A549 (cell line): ENCODE results near the gene DRD3. TPM values are rescaled to one million over a fixed set of nuclear protein-coding genes. Genes with fewer than 3 reads are reported as not detected.

Experiments used
- ATAC-seq, 2 experiments: fragments of 200-7000 bp in 1 of 2; fragments of >200 bp in 1 of 2; cut with Nextera tagmentation in 1 of 2; cut with Tn5 transposase in 1 of 2; 3 replicates each; pipeline versions ENCODE4 v1.8.0 to v1.9.1; 2018 to 2020; ENCODE audit warnings: mild to moderate bottlenecking in 1 of 2, moderate library complexity in 1 of 2
- CTCF ChIA-PET: fragments of 300-600 bp; sonication (Branson Sonifier 250); formaldehyde crosslinking; extraction: SDS; loops from one replicate; lab custom pipeline; 2021; ENCODE audit warnings: antibody characterized with exemption, inconsistent platforms; lab: Yijun Ruan, JAX
- POLR2A ChIA-PET: fragments of 350-600 bp; formaldehyde crosslinking; extraction: SDS; loops from one replicate; lab custom pipeline; 2021; ENCODE audit warnings: antibody characterized with exemption, inconsistent platforms; lab: Yijun Ruan, JAX
- DNase-seq, 2 experiments: peaks; one replicate each; pipeline versions ENCODE4 v3.0.0 to v3.0.0-alpha.2; 2011 to 2016; ENCODE audit warnings: low read depth in 1 of 2, low spot score in 1 of 2
- FAIRE-seq: peaks from 2 replicates; lab custom pipeline; 2011; peaks lifted over from hg19 to GRCh38; lab: Jason Lieb, UNC
- H3K27ac ChIP-seq, 2 experiments: fragments of >200 bp; sonication (Bioruptor Twin); formaldehyde crosslinking; 3 replicates each; pipeline ENCODE4 v1.5.1; 2016 to 2017
- H3K4me1 ChIP-seq: fragments of >200 bp; sonication (Bioruptor Twin); formaldehyde crosslinking; 3 replicates; pipeline ENCODE4 v1.6.1; 2016
- H3K4me2 ChIP-seq: fragments of >200 bp; sonication (Bioruptor Twin); formaldehyde crosslinking; 3 replicates; pipeline ENCODE4 v1.6.1; 2016
- H3K4me3 ChIP-seq: fragments of >200 bp; sonication (Bioruptor Twin); formaldehyde crosslinking; 3 replicates; pipeline ENCODE4 v1.5.1; 2016
- H3K9me3 ChIP-seq: fragments of >200 bp; sonication (Bioruptor Twin); formaldehyde crosslinking; 3 replicates; pipeline ENCODE4 v1.6.1; 2016
- EHF ChIP-seq: fragments of 250-450 bp; sonication (Bioruptor Pico); IDR thresholded peaks from 2 replicates; pipeline ENCODE4 v1.5.0; 2020; ENCODE audit warnings: mild to moderate bottlenecking
- FOSB ChIP-seq: fragments of 250-450 bp; sonication (Bioruptor Pico); IDR thresholded peaks from 2 replicates; pipeline ENCODE4 v1.5.0; 2020; ENCODE audit warnings: mild to moderate bottlenecking, moderate library complexity
- HDAC2 ChIP-seq: fragments of 200-600 bp; sonication (generic); IDR thresholded peaks from 2 replicates; pipeline ENCODE4 v1.6.1; 2016
- HEYL ChIP-seq: fragments of 250-450 bp; sonication (Bioruptor Pico); IDR thresholded peaks from 2 replicates; pipeline ENCODE4 v1.8.0; 2021; ENCODE audit warnings: mild to moderate bottlenecking, moderate library complexity
- HOXA7 ChIP-seq: fragments of 250-450 bp; sonication (Bioruptor Pico); IDR thresholded peaks from 2 replicates; pipeline ENCODE4 v1.5.0; 2020; ENCODE audit warnings: mild to moderate bottlenecking, moderate library complexity
- HOXB5 ChIP-seq: fragments of 250-450 bp; sonication (Bioruptor Pico); IDR thresholded peaks from 2 replicates; pipeline ENCODE4 v1.5.0; 2020; ENCODE audit warnings: mild to moderate bottlenecking, moderate library complexity
- JUN ChIP-seq, 2 experiments: fragments of >200 bp; sonication (Bioruptor Twin); formaldehyde crosslinking; IDR thresholded peaks; 2 replicates in 1 of 2; 3 replicates in 1 of 2; pipeline ENCODE4 v1.6.1; 2016 to 2017
- MAZ ChIP-seq: fragments of 150-350 bp; IDR thresholded peaks from 2 replicates; pipeline ENCODE4 v1.6.1; 2014; ENCODE audit warnings: antibody characterized with exemption, low read depth, low read length, borderline replicate concordance
- NFE2L2 ChIP-seq: fragments of 150-350 bp; conservative IDR thresholded peaks from 2 replicates; pipeline ENCODE4 v1.6.1; 2014; ENCODE audit warnings: low read length
- NPAS2 ChIP-seq: fragments of 250-450 bp; sonication (Bioruptor Pico); IDR thresholded peaks from 2 replicates; pipeline ENCODE4 v1.8.0; 2022; ENCODE audit warnings: mild to moderate bottlenecking, moderate library complexity, borderline replicate concordance
- POLR2A ChIP-seq: IDR thresholded peaks from 2 replicates; pipeline ENCODE4 v1.6.1; 2012; ENCODE audit warnings: mild to moderate bottlenecking, low read length
- RARB ChIP-seq: fragments of 250-450 bp; sonication (Bioruptor Pico); IDR thresholded peaks from 2 replicates; pipeline ENCODE4 v1.8.0; 2021; ENCODE audit warnings: mild to moderate bottlenecking, moderate library complexity
- RFX5 ChIP-seq: fragments of 450-650 bp; IDR thresholded peaks from 2 replicates; pipeline ENCODE4 v1.7.1; 2014; ENCODE audit warnings: antibody characterized with exemption, mild to moderate bottlenecking, moderate library complexity
- TFCP2L1 ChIP-seq: fragments of 250-450 bp; sonication (Bioruptor Pico); IDR thresholded peaks from 2 replicates; pipeline ENCODE4 v1.5.0; 2021; ENCODE audit warnings: mild to moderate bottlenecking
- ZSCAN20 ChIP-seq: fragments of 250-450 bp; sonication (Bioruptor Pico); IDR thresholded peaks from 2 replicates; pipeline ENCODE4 v1.8.0; 2022; ENCODE audit warnings: mild to moderate bottlenecking, moderate library complexity
- WGBS: methylation state at CpG from one replicate; pipeline ENCODE4 v1.1.6; 2017; ENCODE audit errors: missing lambda C conversion rate; 5-methylcytosine and 5-hydroxymethylcytosine counted together
- polyA plus RNA-seq, 4 experiments: library from polyadenylated mRNA; depleted of rRNA in 3 of 4; stranded (reverse); fragments of >200 nt; fragmentation: RNase III in 1 of 4; extraction: RNeasy Plus Mini Kit Qiagen cat#74134 plus additional on column Dnase treatment in 1 of 4; gene quantifications; 2 replicates in 3 of 4; 3 replicates in 1 of 4; pipeline ENCODE4 v1.2.3, GENCODE V29; 2011 to 2017
- TF ChIP-seq, protein P1 (sequence below): fragments of 150-350 bp; IDR thresholded peaks from 2 replicates; pipeline ENCODE4 v1.6.1; 2014; ENCODE audit warnings: low read depth, mild to moderate bottlenecking, low read length
- TF ChIP-seq, protein P2 (sequence below): fragments of 250-450 bp; sonication (Bioruptor Pico); IDR thresholded peaks from 2 replicates; pipeline ENCODE4 v1.5.0; 2020; ENCODE audit warnings: low read depth, mild to moderate bottlenecking, moderate library complexity
- TF ChIP-seq, protein P3 (sequence below): IDR thresholded peaks from 2 replicates; pipeline ENCODE4 v1.6.1; 2012
- TF ChIP-seq, protein P4 (sequence below): IDR thresholded peaks from 2 replicates; pipeline ENCODE4 v1.6.1; 2012
- TF ChIP-seq, protein P5 (sequence below): fragments of >200 bp; sonication (Bioruptor Twin); formaldehyde crosslinking; IDR thresholded peaks from 3 replicates; pipeline ENCODE4 v1.6.1; 2016
- TF ChIP-seq, protein P6 (sequence below): fragments of 200-600 bp; sonication (generic); IDR thresholded peaks from 2 replicates; pipeline ENCODE4 v1.6.1; 2016; ENCODE audit warnings: antibody characterized with exemption, mild to moderate bottlenecking, moderate library complexity
- TF ChIP-seq, protein P7 (sequence below): fragments of >200 bp; sonication (Bioruptor Twin); formaldehyde crosslinking; IDR thresholded peaks from 2 replicates; pipeline ENCODE4 v1.6.1; 2016
- TF ChIP-seq, protein P8 (sequence below): IDR thresholded peaks from 2 replicates; pipeline ENCODE4 v1.6.1; 2012; ENCODE audit warnings: low read depth, borderline replicate concordance
- TF ChIP-seq, protein P9 (sequence below): fragments of >200 bp; sonication (Bioruptor Twin); formaldehyde crosslinking; IDR thresholded peaks from 3 replicates; pipeline ENCODE4 v1.5.1; 2016
- TF ChIP-seq, protein P10 (sequence below): fragments of 450-650 bp; IDR thresholded peaks from 2 replicates; pipeline ENCODE4 v1.6.1; 2014; ENCODE audit warnings: antibody characterized with exemption

Gene DRD3
- polyA plus RNA-seq, 2 of the 4 experiments (the other 2 are of a cell fraction), result not detected

DNA sequence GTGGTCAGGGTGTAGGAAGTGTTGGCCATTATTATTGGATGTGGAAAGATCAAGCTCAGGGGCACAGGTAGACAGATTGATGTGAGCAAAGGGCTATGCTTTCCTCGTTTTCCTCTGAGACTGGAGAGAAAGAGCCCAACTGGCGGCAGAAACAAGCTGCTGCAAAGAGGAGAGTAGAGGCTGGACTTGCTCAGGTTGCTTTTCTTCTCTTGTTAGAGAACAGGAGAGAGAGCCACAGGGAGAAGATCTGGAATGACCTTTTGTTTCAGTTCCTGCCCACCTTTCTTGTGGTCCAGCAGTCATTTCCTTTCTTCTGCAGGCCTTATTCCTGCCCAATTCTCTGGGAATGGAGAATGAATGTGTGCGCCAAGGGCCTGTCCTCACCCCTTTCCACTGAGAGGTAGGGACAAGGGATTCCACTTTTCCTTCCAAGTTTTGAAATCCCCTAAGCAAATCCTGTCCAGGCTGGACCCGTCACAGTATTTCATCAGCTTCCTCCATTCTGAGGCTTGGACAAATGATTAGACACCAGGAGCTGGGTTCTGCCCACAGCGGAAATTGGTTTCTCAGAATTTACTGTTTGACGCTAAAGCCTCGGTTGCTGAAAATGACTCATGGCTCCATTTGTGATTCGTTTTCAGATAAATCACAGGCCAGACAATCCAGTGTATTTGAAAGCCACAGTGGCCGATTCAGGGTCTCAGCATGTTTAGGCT is 42.5 kb upstream of the DRD3 start:
- TF ChIP-seq HDAC2, result no peak
- TF ChIP-seq, protein P1, sequence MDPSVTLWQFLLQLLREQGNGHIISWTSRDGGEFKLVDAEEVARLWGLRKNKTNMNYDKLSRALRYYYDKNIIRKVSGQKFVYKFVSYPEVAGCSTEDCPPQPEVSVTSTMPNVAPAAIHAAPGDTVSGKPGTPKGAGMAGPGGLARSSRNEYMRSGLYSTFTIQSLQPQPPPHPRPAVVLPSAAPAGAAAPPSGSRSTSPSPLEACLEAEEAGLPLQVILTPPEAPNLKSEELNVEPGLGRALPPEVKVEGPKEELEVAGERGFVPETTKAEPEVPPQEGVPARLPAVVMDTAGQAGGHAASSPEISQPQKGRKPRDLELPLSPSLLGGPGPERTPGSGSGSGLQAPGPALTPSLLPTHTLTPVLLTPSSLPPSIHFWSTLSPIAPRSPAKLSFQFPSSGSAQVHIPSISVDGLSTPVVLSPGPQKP, result no peak
- no peak for TF ChIP-seq NPAS2 (CRISPR knock-in tag)
- no peak for TF ChIP-seq NFE2L2
- no peak for TF ChIP-seq RARB
- TF ChIP-seq, protein P2, sequence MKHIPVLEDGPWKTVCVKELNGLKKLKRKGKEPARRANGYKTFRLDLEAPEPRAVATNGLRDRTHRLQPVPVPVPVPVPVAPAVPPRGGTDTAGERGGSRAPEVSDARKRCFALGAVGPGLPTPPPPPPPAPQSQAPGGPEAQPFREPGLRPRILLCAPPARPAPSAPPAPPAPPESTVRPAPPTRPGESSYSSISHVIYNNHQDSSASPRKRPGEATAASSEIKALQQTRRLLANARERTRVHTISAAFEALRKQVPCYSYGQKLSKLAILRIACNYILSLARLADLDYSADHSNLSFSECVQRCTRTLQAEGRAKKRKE, result no peak
- no peak for TF ChIP-seq FOSB (CRISPR knock-in tag)
- TF ChIP-seq, protein P3, sequence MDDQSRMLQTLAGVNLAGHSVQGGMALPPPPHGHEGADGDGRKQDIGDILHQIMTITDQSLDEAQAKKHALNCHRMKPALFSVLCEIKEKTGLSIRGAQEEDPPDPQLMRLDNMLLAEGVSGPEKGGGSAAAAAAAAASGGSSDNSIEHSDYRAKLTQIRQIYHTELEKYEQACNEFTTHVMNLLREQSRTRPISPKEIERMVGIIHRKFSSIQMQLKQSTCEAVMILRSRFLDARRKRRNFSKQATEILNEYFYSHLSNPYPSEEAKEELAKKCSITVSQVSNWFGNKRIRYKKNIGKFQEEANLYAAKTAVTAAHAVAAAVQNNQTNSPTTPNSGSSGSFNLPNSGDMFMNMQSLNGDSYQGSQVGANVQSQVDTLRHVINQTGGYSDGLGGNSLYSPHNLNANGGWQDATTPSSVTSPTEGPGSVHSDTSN, result no peak
- TF ChIP-seq, protein P4, sequence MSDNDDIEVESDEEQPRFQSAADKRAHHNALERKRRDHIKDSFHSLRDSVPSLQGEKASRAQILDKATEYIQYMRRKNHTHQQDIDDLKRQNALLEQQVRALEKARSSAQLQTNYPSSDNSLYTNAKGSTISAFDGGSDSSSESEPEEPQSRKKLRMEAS, result no peak
- TF ChIP-seq, protein P5, sequence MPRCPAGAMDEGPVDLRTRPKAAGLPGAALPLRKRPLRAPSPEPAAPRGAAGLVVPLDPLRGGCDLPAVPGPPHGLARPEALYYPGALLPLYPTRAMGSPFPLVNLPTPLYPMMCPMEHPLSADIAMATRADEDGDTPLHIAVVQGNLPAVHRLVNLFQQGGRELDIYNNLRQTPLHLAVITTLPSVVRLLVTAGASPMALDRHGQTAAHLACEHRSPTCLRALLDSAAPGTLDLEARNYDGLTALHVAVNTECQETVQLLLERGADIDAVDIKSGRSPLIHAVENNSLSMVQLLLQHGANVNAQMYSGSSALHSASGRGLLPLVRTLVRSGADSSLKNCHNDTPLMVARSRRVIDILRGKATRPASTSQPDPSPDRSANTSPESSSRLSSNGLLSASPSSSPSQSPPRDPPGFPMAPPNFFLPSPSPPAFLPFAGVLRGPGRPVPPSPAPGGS, result no peak
- no peak for TF ChIP-seq HOXA7
- no peak for TF ChIP-seq MAZ
- no peak for TF ChIP-seq TFCP2L1
- TF ChIP-seq RFX5, result no peak
- Histone ChIP-seq H3K4me1 (no peaks in the 10 kb centered on the region), H3K9me3 (peaks cover 18% of the 10 kb centered on the region), H3K27ac (no peak overlapping the region), H3K4me2 (no peak overlapping the region), H3K4me3 (no peak overlapping the region)
- WGBS, result 46% methylated on average over 9 of the region's 9 CpGs
- ATAC-seq (no peak), DNase-seq (no peak), FAIRE-seq (no peak)
- POLR2A ChIA-PET, result no interaction called here
- CTCF ChIA-PET, result no interaction called here

DNA sequence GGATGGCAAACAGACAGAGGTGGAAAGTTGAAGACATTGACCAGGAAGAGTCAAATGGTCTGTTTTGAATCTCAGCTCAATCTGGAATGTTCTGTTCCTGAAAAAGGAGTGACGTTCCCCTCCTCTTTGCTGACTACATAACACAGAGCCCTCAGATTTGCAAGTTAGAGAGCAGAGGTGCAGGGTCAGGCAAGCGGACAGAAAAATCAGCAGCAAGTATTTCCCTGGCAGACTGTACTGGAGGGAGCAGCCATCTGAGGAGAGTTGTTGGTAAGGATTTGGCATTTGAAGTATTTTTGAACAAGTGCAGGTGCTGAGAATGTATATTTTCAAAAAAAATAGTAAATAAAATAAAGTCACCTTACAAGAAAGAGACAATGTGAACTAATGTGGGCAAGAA is 40.9 kb upstream of the DRD3 start:
- POLR2A ChIA-PET, result no interaction called here
- WGBS, result 37% methylated on average over 2 of the region's 2 CpGs

More for the DNA sequence above, 40.9 kb upstream of the DRD3 start:
- H3K4me3 ChIP-seq, result no peak overlapping the region
- TF ChIP-seq EHF (CRISPR knock-in tag) (no peak), MAZ (no peak), JUN (IDR thresholded peaks at IDR 0.05) (no peak), HDAC2 (no peak), HEYL (CRISPR knock-in tag) (no peak), HOXB5 (CRISPR knock-in tag) (no peak), NFE2L2 (no peak), POLR2A (no peak), FOSB (CRISPR knock-in tag) (no peak), ZSCAN20 (CRISPR knock-in tag) (no peak)
- TF ChIP-seq, protein P6, sequence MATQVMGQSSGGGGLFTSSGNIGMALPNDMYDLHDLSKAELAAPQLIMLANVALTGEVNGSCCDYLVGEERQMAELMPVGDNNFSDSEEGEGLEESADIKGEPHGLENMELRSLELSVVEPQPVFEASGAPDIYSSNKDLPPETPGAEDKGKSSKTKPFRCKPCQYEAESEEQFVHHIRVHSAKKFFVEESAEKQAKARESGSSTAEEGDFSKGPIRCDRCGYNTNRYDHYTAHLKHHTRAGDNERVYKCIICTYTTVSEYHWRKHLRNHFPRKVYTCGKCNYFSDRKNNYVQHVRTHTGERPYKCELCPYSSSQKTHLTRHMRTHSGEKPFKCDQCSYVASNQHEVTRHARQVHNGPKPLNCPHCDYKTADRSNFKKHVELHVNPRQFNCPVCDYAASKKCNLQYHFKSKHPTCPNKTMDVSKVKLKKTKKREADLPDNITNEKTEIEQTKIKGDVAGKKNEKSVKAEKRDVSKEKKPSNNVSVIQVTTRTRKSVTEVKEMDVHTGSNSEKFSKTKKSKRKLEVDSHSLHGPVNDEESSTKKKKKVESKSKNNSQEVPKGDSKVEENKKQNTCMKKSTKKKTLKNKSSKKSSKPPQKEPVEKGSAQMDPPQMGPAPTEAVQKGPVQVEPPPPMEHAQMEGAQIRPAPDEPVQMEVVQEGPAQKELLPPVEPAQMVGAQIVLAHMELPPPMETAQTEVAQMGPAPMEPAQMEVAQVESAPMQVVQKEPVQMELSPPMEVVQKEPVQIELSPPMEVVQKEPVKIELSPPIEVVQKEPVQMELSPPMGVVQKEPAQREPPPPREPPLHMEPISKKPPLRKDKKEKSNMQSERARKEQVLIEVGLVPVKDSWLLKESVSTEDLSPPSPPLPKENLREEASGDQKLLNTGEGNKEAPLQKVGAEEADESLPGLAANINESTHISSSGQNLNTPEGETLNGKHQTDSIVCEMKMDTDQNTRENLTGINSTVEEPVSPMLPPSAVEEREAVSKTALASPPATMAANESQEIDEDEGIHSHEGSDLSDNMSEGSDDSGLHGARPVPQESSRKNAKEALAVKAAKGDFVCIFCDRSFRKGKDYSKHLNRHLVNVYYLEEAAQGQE, result no peak
- TF ChIP-seq, protein P7, sequence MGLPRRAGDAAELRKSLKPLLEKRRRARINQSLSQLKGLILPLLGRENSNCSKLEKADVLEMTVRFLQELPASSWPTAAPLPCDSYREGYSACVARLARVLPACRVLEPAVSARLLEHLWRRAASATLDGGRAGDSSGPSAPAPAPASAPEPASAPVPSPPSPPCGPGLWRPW, result no peak
- TF ChIP-seq, protein P8, sequence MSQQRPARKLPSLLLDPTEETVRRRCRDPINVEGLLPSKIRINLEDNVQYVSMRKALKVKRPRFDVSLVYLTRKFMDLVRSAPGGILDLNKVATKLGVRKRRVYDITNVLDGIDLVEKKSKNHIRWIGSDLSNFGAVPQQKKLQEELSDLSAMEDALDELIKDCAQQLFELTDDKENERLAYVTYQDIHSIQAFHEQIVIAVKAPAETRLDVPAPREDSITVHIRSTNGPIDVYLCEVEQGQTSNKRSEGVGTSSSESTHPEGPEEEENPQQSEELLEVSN, result no peak
- TF ChIP-seq, protein P9, sequence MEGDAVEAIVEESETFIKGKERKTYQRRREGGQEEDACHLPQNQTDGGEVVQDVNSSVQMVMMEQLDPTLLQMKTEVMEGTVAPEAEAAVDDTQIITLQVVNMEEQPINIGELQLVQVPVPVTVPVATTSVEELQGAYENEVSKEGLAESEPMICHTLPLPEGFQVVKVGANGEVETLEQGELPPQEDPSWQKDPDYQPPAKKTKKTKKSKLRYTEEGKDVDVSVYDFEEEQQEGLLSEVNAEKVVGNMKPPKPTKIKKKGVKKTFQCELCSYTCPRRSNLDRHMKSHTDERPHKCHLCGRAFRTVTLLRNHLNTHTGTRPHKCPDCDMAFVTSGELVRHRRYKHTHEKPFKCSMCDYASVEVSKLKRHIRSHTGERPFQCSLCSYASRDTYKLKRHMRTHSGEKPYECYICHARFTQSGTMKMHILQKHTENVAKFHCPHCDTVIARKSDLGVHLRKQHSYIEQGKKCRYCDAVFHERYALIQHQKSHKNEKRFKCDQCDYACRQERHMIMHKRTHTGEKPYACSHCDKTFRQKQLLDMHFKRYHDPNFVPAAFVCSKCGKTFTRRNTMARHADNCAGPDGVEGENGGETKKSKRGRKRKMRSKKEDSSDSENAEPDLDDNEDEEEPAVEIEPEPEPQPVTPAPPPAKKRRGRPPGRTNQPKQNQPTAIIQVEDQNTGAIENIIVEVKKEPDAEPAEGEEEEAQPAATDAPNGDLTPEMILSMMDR, result no peak
- TF ChIP-seq, protein P10, sequence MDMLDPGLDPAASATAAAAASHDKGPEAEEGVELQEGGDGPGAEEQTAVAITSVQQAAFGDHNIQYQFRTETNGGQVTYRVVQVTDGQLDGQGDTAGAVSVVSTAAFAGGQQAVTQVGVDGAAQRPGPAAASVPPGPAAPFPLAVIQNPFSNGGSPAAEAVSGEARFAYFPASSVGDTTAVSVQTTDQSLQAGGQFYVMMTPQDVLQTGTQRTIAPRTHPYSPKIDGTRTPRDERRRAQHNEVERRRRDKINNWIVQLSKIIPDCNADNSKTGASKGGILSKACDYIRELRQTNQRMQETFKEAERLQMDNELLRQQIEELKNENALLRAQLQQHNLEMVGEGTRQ, result no peak
- H3K9me3 ChIP-seq, result peaks cover 7% of the 10 kb centered on the region; the same call in 2 of the 3 replicates
- H3K4me1 ChIP-seq, result no peaks in the 10 kb centered on the region
- H3K27ac ChIP-seq, result no peak overlapping the region
- CTCF ChIA-PET, result no interaction called here
- FAIRE-seq (no peak), DNase-seq (no peak), ATAC-seq (no peak)
- H3K4me2 ChIP-seq, result no peak overlapping the region
